Natural killer cell treated with Interleukin-12 subunit alpha and Interleukin-12 subunit beta and Interleukin-15 and Interleukin-18, amount 100 ng/mL, for 72 hours (primary cell): ENCODE measurements around the gene ZP4. TPM values are rescaled to one million over a fixed set of nuclear protein-coding genes. Genes with fewer than 3 reads are reported as not detected.
A peak's percentile ranks its signal among the peaks of the same experiment; 100 is the strongest.
"Not testable (repeated sequence)": the region's sequence is repeated elsewhere in the genome, so short reads cannot be mapped to it uniquely, and the experiment has no call there.

Experiments used
- ATAC-seq, 2 donors: fragments of 150-1000 bp; cut with Tn5 transposase in 1 of 2; sonication (Bioruptor Pico), chemical (Tn5 transposase) in 1 of 2; 2 replicates each; pipeline ENCODE4 v1.10.0; 2021
- DNase-seq: peaks from one replicate; pipeline ENCODE4 v3.0.0; 2022; ENCODE audit warnings: low spot score
- H3K27ac Mint-ChIP-seq, 2 donors: 1 replicate in 1 of 2; 2 replicates in 1 of 2; pipeline ENCODE4 v1.8.0; 2022; ENCODE audit warnings: mixed read lengths in 2 of 2, mild to moderate bottlenecking in 1 of 2, moderate library complexity in 1 of 2
- H3K27me3 Mint-ChIP-seq, 2 donors: 1 replicate in 1 of 2; 2 replicates in 1 of 2; pipeline ENCODE4 v1.8.0; 2022; ENCODE audit warnings: mixed read lengths in 2 of 2
- H3K36me3 Mint-ChIP-seq: one replicate; pipeline ENCODE4 v1.8.0; 2022; ENCODE audit warnings: mixed read lengths
- H3K4me1 Mint-ChIP-seq, 2 donors: 1 replicate in 1 of 2; 2 replicates in 1 of 2; pipeline ENCODE4 v1.8.0; 2022; ENCODE audit warnings: low read depth in 2 of 2, mixed read lengths in 2 of 2, mild to moderate bottlenecking in 1 of 2
- H3K4me3 Mint-ChIP-seq: one replicate; pipeline ENCODE4 v1.8.0; 2022; ENCODE audit warnings: mixed read lengths
- H3K9me3 Mint-ChIP-seq: 2 replicates; pipeline ENCODE4 v1.8.0; 2022; ENCODE audit warnings: mixed read lengths
- total RNA-seq, 2 donors: library from RNA; stranded (reverse); gene quantifications; one replicate each; pipeline ENCODE4 v1.2.3, GENCODE V29; 2022

ZP4 gene
- total RNA-seq, 2 donors from 2014 or later, result not detected

GRCh38 chr1:237864338-237865244 lies 26.1 kb downstream of the ZP4 start:
- H3K27ac Mint-ChIP-seq, result no peak overlapping the region
- H3K4me3 Mint-ChIP-seq, result no peak overlapping the region
- DNase-seq (no peak), ATAC-seq (peak; percentile 58 to 72)
- no peaks in the 10 kb centered on the region for H3K9me3 Mint-ChIP-seq
- H3K36me3 Mint-ChIP-seq, result no peaks in the 10 kb centered on the region
- peaks cover 0 to 2% of the 10 kb centered on the region in 2 donors for H3K4me1 Mint-ChIP-seq
- peaks cover 0 to 3% of the 10 kb centered on the region in 2 donors for H3K27me3 Mint-ChIP-seq

DNA sequence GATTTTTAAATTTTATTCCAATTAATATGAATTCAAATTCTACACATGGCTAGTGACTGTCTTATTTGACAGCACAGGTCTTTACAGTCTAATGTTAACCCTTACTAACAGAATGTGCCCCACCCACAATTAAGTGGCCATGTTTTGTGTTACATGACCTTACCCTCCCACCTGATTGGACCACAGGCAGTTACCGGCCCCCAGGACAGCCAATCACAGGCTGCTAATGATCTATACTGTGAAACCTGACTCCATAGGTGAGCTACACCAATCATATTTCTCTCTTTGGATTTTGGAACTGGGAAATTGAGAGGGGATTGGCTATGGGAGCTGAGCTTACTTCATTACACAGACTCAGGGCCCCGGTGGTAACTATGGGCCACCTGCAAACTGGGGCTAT lies 27.5 kb downstream of the ZP4 start:
- Mint-ChIP-seq H3K9me3 (no peaks in the 10 kb centered on the region), H3K36me3 (no peaks in the 10 kb centered on the region), H3K27me3 (peaks cover 0 to 3% of the 10 kb centered on the region in 2 donors), H3K4me1 (peaks cover 0 to 2% of the 10 kb centered on the region in 2 donors), H3K4me3 (no peak overlapping the region), H3K27ac (no peak overlapping the region)
- ATAC-seq, result no peak
- DNase-seq, result no peak

- no peak overlapping the region for H3K4me3 Mint-ChIP-seq
- H3K27ac Mint-ChIP-seq, result no peak overlapping the region
- no peak for ATAC-seq
- no peak for DNase-seq
- no peaks in the 10 kb centered on the region for H3K36me3 Mint-ChIP-seq
- H3K27me3 Mint-ChIP-seq, result peaks cover 0 to 3% of the 10 kb centered on the region in 2 donors
- no peaks in the 10 kb centered on the region for H3K9me3 Mint-ChIP-seq
- H3K4me1 Mint-ChIP-seq, result peaks cover 0 to 2% of the 10 kb centered on the region in 2 donors
These were observed 28.8 kb downstream of the ZP4 start for GRCh38 chr1:237861944-237862343.

GRCh38 chr1:237858992-237859391 lies 31.7 kb downstream of the ZP4 start:
- Mint-ChIP-seq H3K9me3 (peaks cover 3% of the 10 kb centered on the region), H3K4me3 (no peak overlapping the region), H3K27me3 (no peaks in the 10 kb centered on the region), H3K36me3 (no peaks in the 10 kb centered on the region), H3K27ac (no peak overlapping the region), H3K4me1 (no peaks in the 10 kb centered on the region)
- DNase-seq, result no peak
- ATAC-seq, result no peak

DNA sequence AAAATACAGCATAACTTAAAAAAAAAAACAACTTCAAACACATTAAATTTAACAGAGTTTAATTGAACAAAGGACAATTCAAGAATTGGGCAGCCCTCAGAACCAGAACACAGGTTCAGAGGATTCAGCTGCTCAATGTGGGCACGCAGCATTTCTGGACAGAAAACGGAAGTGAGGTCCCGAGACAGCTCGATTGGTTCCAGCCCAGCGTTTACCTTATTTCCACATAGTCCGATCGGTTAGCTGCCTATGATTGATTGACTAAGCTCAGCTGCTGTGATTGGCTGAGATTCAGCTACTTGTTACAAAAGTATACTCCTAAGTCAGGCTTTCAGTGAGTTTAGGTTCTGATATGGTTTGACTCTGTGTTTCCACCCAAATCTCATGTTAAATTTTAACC lies 33.3 kb downstream of the ZP4 start:
- Mint-ChIP-seq H3K27ac (no peak overlapping the region), H3K27me3 (peaks cover 0 to 2% of the 10 kb centered on the region in 2 donors), H3K4me3 (no peak overlapping the region), H3K36me3 (no peaks in the 10 kb centered on the region), H3K4me1 (no peaks in the 10 kb centered on the region), H3K9me3 (peaks cover 3% of the 10 kb centered on the region)
- DNase-seq (no peak), ATAC-seq (no peak)

GRCh38 chr1:237852342-237852741 lies 38.4 kb downstream of the ZP4 start:
- H3K4me1 Mint-ChIP-seq, result no peaks in the 10 kb centered on the region
- no peak overlapping the region for H3K27ac Mint-ChIP-seq
- H3K4me3 Mint-ChIP-seq, result no peak overlapping the region
- H3K27me3 Mint-ChIP-seq, result peaks cover 0 to 4% of the 10 kb centered on the region in 2 donors
- no peak for DNase-seq
- ATAC-seq, result no peak
- H3K9me3 Mint-ChIP-seq, result peaks cover 3% of the 10 kb centered on the region
- no peaks in the 10 kb centered on the region for H3K36me3 Mint-ChIP-seq

GRCh38 chr1:237851210-237851845 lies 39.4 kb downstream of the ZP4 start:
- Mint-ChIP-seq H3K4me3 (no peak overlapping the region), H3K9me3 (peaks cover 3% of the 10 kb centered on the region), H3K27me3 (peaks cover 0 to 4% of the 10 kb centered on the region in 2 donors), H3K36me3 (no peaks in the 10 kb centered on the region), H3K4me1 (no peaks in the 10 kb centered on the region), H3K27ac (no peak overlapping the region)
- no peak for ATAC-seq
- DNase-seq, result no peak

DNA sequence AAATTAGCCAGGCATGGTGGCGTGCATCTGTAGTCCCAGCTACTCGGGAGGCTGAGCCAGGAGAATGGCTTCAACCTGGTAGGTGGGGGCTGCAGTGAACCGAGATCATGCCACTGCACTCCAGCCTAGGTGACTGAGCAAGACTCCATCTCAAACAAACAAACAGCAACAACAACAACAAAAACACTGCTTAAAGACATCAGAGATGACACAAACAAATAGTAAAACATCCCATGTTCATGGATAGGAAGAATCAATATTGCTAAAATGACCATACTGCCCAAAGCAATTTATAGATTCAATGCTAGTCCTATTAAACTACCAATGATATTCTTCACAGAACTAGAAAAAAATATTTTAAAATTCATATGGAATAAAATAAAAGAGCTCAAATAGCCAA lies 47.2 kb downstream of the ZP4 start:
- H3K36me3 Mint-ChIP-seq, H3K4me3 Mint-ChIP-seq, H3K27me3 Mint-ChIP-seq, H3K27ac Mint-ChIP-seq, DNase-seq, ATAC-seq, H3K4me1 Mint-ChIP-seq, H3K9me3 Mint-ChIP-seq: not testable (repeated sequence)

DNA sequence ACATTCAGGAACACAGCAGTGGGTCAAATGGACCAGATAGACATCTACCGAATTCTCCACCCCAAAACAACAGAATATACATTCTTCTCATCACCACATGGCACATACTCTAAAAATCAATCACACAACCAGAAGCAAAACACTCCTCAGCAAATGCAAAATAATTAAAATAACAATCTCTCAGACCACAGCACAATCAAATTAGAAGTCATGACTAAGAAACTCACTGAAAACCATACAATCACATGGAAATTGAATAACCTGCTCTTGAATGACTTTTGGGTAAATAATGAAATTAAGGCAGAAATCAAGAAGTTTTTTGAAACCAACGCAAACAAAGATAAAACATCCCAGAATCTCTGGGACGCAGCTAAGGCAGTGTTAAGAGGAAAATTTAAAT lies 49.2 kb downstream of the ZP4 start:
- Mint-ChIP-seq H3K36me3 (no peaks in the 10 kb centered on the region), H3K9me3 (peaks cover 9% of the 10 kb centered on the region), H3K4me1 (peaks cover 0 to 2% of the 10 kb centered on the region in 2 donors), H3K27ac (no peak overlapping the region), H3K27me3 (no peaks in the 10 kb centered on the region), H3K4me3 (no peak overlapping the region)
- ATAC-seq (no peak), DNase-seq (no peak)

- H3K9me3 Mint-ChIP-seq, result peaks cover 9% of the 10 kb centered on the region
- DNase-seq, result no peak
- H3K4me1 Mint-ChIP-seq, result no peaks in the 10 kb centered on the region
- no peak overlapping the region for H3K4me3 Mint-ChIP-seq
- H3K27ac Mint-ChIP-seq, result no peak overlapping the region
- H3K36me3 Mint-ChIP-seq, result no peaks in the 10 kb centered on the region
- no peak for ATAC-seq
- H3K27me3 Mint-ChIP-seq, result no peaks in the 10 kb centered on the region
These were observed 51.7 kb downstream of the ZP4 start for GRCh38 chr1:237838904-237839534.

DNA sequence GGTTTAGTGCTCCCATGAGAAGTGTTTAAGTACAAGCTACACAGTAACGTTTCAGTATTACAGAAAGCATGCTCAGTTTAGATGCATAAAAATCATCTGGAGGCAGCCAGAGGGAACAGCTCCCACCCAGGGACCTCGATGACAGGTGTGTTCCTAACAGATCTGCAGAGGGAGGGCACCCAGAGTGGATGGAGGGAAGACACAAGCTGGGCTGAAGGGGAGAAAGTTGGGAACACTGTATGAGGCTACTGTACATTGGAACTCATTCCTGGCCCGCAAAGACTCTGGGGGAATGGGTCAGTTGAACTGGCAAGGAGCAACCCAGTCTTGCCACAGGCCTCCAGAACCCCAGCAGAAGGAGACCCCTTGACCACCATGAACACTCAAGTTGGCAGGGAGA lies 52.4 kb downstream of the ZP4 start:
- Mint-ChIP-seq H3K9me3 (peaks cover 9% of the 10 kb centered on the region), H3K4me3 (no peak overlapping the region), H3K36me3 (no peaks in the 10 kb centered on the region), H3K27ac (no peak overlapping the region), H3K4me1 (no peaks in the 10 kb centered on the region), H3K27me3 (no peaks in the 10 kb centered on the region)
- no peak for ATAC-seq
- DNase-seq, result no peak

DNA sequence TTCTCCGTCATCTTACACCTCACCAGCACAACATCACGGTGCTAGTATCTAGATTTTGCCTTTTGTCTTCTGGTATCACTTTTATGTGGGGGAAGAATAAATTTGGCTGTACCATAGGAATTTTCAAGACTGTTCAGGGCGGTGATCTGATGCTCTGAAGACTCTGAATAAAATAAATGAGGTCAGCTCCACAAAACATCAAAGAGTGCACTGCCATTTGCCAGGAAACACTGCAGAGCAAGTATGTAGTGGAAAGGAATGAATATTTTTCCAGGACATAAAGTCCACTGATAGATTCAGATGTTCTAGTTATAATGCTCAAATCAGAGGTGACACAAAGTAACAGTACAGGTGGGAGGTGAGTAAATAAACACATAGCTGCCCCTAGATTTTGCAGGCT lies 56.3 kb downstream of the ZP4 start:
- ATAC-seq (no peak), DNase-seq (no peak)
- no peaks in the 10 kb centered on the region for H3K9me3 Mint-ChIP-seq
- no peaks in the 10 kb centered on the region for H3K4me1 Mint-ChIP-seq
- no peaks in the 10 kb centered on the region for H3K36me3 Mint-ChIP-seq
- no peaks in the 10 kb centered on the region for H3K27me3 Mint-ChIP-seq
- no peak overlapping the region for H3K4me3 Mint-ChIP-seq
- H3K27ac Mint-ChIP-seq, result no peak overlapping the region

DNA sequence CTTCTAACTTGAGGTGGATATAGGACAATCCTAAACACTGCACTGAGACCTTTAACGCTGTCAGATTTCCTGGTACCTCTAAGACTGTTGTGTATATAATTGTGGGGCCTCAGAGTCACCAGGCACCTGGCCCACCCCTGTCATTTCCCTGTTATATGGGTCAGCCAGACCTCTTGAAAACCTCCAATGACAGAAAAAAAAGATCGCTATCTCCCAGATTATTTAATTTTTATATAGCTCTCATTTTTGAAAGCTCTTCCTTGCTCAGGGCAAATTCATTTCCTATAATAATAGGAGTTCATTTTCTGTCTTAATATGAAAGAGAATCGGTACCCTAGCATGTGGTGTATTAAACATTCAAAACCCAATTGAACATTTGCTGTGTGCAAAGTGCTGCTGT lies 56.7 kb downstream of the ZP4 start:
- Mint-ChIP-seq H3K36me3 (no peaks in the 10 kb centered on the region), H3K27ac (no peak overlapping the region), H3K9me3 (no peaks in the 10 kb centered on the region), H3K27me3 (no peaks in the 10 kb centered on the region), H3K4me3 (no peak overlapping the region), H3K4me1 (no peaks in the 10 kb centered on the region)
- no peak for DNase-seq
- ATAC-seq, result no peak

GRCh38 chr1:237832858-237833257 lies 57.9 kb downstream of the ZP4 start:
- Mint-ChIP-seq H3K27me3 (no peaks in the 10 kb centered on the region), H3K9me3 (no peaks in the 10 kb centered on the region), H3K4me3 (no peak overlapping the region), H3K27ac (no peak overlapping the region), H3K4me1 (no peaks in the 10 kb centered on the region), H3K36me3 (no peaks in the 10 kb centered on the region)
- ATAC-seq (no peak), DNase-seq (no peak)
